GM18867 (cell line): ENCODE measurements around the gene RILPL1.
"Not testable (repeated sequence)": the region's sequence is repeated elsewhere in the genome, so short reads cannot be mapped to it uniquely, and the experiment has no call there.

ENCODE experiments used
- ATAC-seq: cut with Tn5 transposase; IDR thresholded peaks from one replicate; pipeline ENCODE4 v1.9.1; 2021; ENCODE audit warnings: mild to moderate bottlenecking, moderate library complexity; ENCODE audit not compliant: unreplicated experiment

RILPL1 gene

GRCh38 chr12:123531091-123531490 is 2.4 kb downstream of the RILPL1 start:
- no peak for ATAC-seq

- ATAC-seq: no peak
These were observed 2.9 kb downstream of the RILPL1 start for GRCh38 chr12:123530668-123531067.

- no peak for ATAC-seq
These were observed 3.8 kb downstream of the RILPL1 start for GRCh38 chr12:123529686-123530085.

GRCh38 chr12:123528858-123529257 is 4.7 kb downstream of the RILPL1 start:
- ATAC-seq: no peak

GRCh38 chr12:123526542-123527080 is 6.9 kb downstream of the RILPL1 start:
- ATAC-seq: no peak

- no peak for ATAC-seq
These were observed 9.1 kb downstream of the RILPL1 start for GRCh38 chr12:123524378-123524777.

- ATAC-seq: no peak
These were observed 10.0 kb downstream of the RILPL1 start for GRCh38 chr12:123523518-123523917.

GRCh38 chr12:123522164-123522563 is 11.4 kb downstream of the RILPL1 start:
- no peak for ATAC-seq

GRCh38 chr12:123520567-123521474 is 12.7 kb downstream of the RILPL1 start:
- ATAC-seq: no peak

- no peak for ATAC-seq
These were observed 14.1 kb downstream of the RILPL1 start for GRCh38 chr12:123519141-123520001.

GRCh38 chr12:123516216-123516780 is 17.2 kb downstream of the RILPL1 start:
- ATAC-seq: no peak

GRCh38 chr12:123514582-123515221 is 18.8 kb downstream of the RILPL1 start:
- ATAC-seq: not testable (repeated sequence)

GRCh38 chr12:123513805-123514204 is 19.7 kb downstream of the RILPL1 start:
- ATAC-seq: no peak

- ATAC-seq: no peak
These were observed 20.5 kb downstream of the RILPL1 start for GRCh38 chr12:123512838-123513665.

- ATAC-seq: no peak
These were observed 26.7 kb downstream of the RILPL1 start for GRCh38 chr12:123506843-123507236.

GRCh38 chr12:123506059-123506842 is 27.3 kb downstream of the RILPL1 start:
- no peak for ATAC-seq

GRCh38 chr12:123502163-123502704 is 31.3 kb downstream of the RILPL1 start:
- ATAC-seq: no peak

GRCh38 chr12:123499332-123499731 is 34.2 kb downstream of the RILPL1 start:
- no peak for ATAC-seq
